ENCODE measurements around the gene PPP1R12B.
A peak's percentile ranks its signal among the peaks of the same experiment; 100 is the strongest.
"Not testable (repeated sequence)": the region's sequence is repeated elsewhere in the genome, so short reads cannot be mapped to it uniquely, and the experiment has no call there.

The PPP1R12B gene

GRCh38 chr1:202531472-202531811 is 182.9 kb downstream of the PPP1R12B start:
- TF ChIP-seq CTCF (IDR thresholded peaks at IDR 0.05; ENCODE audit: control extremely low read depth, extremely low read depth, low read depth, missing control alignments), result no peak

GRCh38 chr1:202531812-202532616 is 183.5 kb downstream of the PPP1R12B start:
- POLR2A ChIA-PET; CTCF ChIA-PET; DNase-seq (ENCODE audit: extremely low spot score): not testable (repeated sequence)

More at GRCh38 chr1:202531472-202531811, 182.9 kb downstream of the PPP1R12B start:
- ChIA-PET POLR2A (no interaction called here), CTCF (no interaction called here)
- peak; percentile 3 for DNase-seq (ENCODE audit: extremely low spot score)

- CTCF ChIA-PET, result interaction anchor here (2.0 kb wide), 1 partner anchor 12 kb away, joined by 4 read pairs; no protein-coding TSS in a partner anchor
- DNase-seq (ENCODE audit: extremely low spot score); POLR2A ChIA-PET: not testable (repeated sequence)
Measured at GRCh38 chr1:202539166-202539574, 190.7 kb downstream of the PPP1R12B start.

- DNase-seq (ENCODE audit: extremely low spot score); POLR2A ChIA-PET: not testable (repeated sequence)
- CTCF ChIA-PET, result interaction anchor here (1.5 to 2.0 kb wide), 2 partner anchors 12 to 22 kb away, joined by 4 to 5 read pairs; no protein-coding TSS in a partner anchor
Measured at GRCh38 chr1:202539583-202539982, 191.1 kb downstream of the PPP1R12B start.

- POLR2A ChIA-PET, result no interaction called here
- CTCF ChIA-PET, result interaction anchor here (1.5 to 2.0 kb wide), 2 partner anchors 13 to 22 kb away, joined by 4 to 5 read pairs; no protein-coding TSS in a partner anchor
- no peak for TF ChIP-seq CTCF (IDR thresholded peaks at IDR 0.05; ENCODE audit: control extremely low read depth, extremely low read depth, low read depth, missing control alignments)
- no peak for DNase-seq (ENCODE audit: extremely low spot score)
Measured at GRCh38 chr1:202540014-202540413, 191.5 kb downstream of the PPP1R12B start.

- no peak for DNase-seq (ENCODE audit: extremely low spot score)
- POLR2A ChIA-PET, result interaction anchor here (0.6 kb wide), 1 partner anchor 463 kb away, joined by 4 read pairs; no protein-coding TSS in a partner anchor
- CTCF ChIA-PET, result interaction anchor here (1.5 to 2.0 kb wide), 2 partner anchors 13 to 21 kb away, joined by 4 to 5 read pairs; no protein-coding TSS in a partner anchor
- no peak for TF ChIP-seq CTCF (IDR thresholded peaks at IDR 0.05; ENCODE audit: control extremely low read depth, extremely low read depth, low read depth, missing control alignments)
Measured at GRCh38 chr1:202540448-202540847, 191.9 kb downstream of the PPP1R12B start.

GRCh38 chr1:202540858-202541257 is 192.4 kb downstream of the PPP1R12B start:
- not testable (repeated sequence) for DNase-seq (ENCODE audit: extremely low spot score)
- ChIA-PET CTCF (interaction anchor here (1.2 to 1.5 kb wide), 2 partner anchors 21 to 33 kb away, joined by 3 to 5 read pairs; no protein-coding TSS in a partner anchor), POLR2A (interaction anchor here (0.6 kb wide), 1 partner anchor 463 kb away, joined by 4 read pairs; no protein-coding TSS in a partner anchor)

GRCh38 chr1:202542415-202542814 is 193.9 kb downstream of the PPP1R12B start:
- POLR2A ChIA-PET; DNase-seq (ENCODE audit: extremely low spot score): not testable (repeated sequence)
- CTCF ChIA-PET, result interaction anchor here (1.1 to 1.6 kb wide), 2 partner anchors 30 to 204 kb away, joined by 3 read pairs; no protein-coding TSS in a partner anchor

GRCh38 chr1:202543537-202543936 is 195.0 kb downstream of the PPP1R12B start:
- CTCF ChIA-PET, result interaction anchor here (1.2 to 1.4 kb wide), 2 partner anchors 18 to 73 kb away, joined by 3 read pairs; no protein-coding TSS in a partner anchor
- POLR2A ChIA-PET; DNase-seq (ENCODE audit: extremely low spot score): not testable (repeated sequence)

GRCh38 chr1:202544766-202545449 is 196.4 kb downstream of the PPP1R12B start:
- POLR2A ChIA-PET; DNase-seq (ENCODE audit: extremely low spot score): not testable (repeated sequence)
- CTCF ChIA-PET, result interaction anchor here (1.2 to 1.4 kb wide), 2 partner anchors 25 to 72 kb away, joined by 3 read pairs; no protein-coding TSS in a partner anchor

GRCh38 chr1:202545647-202546303 is 197.3 kb downstream of the PPP1R12B start:
- POLR2A ChIA-PET; DNase-seq (ENCODE audit: extremely low spot score): not testable (repeated sequence)
- CTCF ChIA-PET, result interaction anchor here (0.7 to 1.4 kb wide), 2 partner anchors 26 to 34 kb away, joined by 3 read pairs; no protein-coding TSS in a partner anchor

GRCh38 chr1:202546377-202546776 is 197.9 kb downstream of the PPP1R12B start:
- POLR2A ChIA-PET; CTCF ChIA-PET; DNase-seq (ENCODE audit: extremely low spot score): not testable (repeated sequence)

- DNase-seq (ENCODE audit: extremely low spot score); POLR2A ChIA-PET: not testable (repeated sequence)
- CTCF ChIA-PET, result interaction anchor here (1.1 to 1.3 kb wide), 2 partner anchors 28 to 173 kb away, joined by 4 read pairs; no protein-coding TSS in a partner anchor
Measured at GRCh38 chr1:202546796-202547195, 198.3 kb downstream of the PPP1R12B start.
